GM21723 (cell line): ENCODE measurements around the gene HACD3.
"Not testable (repeated sequence)": the region's sequence is repeated elsewhere in the genome, so short reads cannot be mapped to it uniquely, and the experiment has no call there.

Source experiments
- ATAC-seq: cut with Tn5 transposase; IDR thresholded peaks from one replicate; pipeline ENCODE4 v1.9.1; 2021; ENCODE audit warnings: mild to moderate bottlenecking, moderate library complexity; ENCODE audit not compliant: unreplicated experiment

The HACD3 gene

DNA sequence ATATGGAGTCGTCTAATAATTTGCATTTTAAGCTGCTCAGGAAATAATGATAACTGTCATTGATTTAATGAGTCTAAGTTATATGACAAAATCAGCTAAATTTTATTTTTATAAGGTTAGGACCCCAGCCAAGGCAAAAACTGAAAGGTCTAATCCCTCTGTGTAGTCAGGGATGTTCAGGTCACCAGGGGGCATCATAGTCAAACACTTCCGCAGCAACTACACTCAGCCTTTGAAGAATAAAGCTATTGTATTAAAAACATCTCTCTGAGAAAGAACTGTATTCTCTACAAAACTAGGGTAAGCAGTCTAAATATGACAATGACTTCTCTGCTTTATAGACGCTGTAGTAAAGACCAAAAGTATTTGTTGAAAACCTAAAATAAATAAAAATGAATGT lies 65.7 kb downstream of the HACD3 start:
- ATAC-seq: no peak

DNA sequence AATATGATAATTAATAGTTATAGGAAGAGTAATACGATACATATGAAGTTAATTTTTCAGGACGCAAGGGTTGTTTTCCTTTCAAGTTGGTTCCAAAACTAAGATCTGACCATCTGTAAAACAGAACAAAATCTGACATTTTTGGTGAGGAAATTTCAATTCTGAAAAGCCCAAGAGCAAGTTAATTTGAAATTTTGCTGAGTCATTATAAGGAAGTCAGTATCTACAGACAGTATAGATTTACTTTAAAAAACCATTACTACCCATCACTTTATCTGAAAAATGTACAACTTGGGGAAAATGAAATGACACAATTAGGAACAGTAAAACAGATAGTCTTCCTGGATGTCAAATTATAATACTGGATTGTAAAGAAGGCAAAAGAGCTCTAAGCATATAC lies 68.2 kb downstream of the HACD3 start:
- ATAC-seq: no peak

DNA sequence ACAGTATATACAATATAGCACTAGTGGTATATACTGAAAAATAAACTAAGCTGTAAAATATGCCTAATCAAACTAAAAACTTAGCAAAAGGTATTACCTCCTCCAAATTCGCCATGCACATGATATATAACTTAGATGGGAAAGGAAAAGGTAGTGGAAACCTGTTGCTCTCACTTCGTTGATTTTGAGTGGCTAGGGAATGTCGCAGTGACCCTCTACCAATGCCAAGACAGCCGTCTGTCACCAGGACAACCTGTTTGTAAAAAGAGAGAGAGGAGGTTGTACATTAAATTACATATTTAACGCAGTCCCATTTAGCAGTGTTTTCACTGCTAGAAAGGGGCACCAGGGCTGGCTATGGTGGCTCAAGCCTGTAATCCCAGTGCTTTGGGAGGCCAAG lies 69.4 kb downstream of the HACD3 start:
- no peak for ATAC-seq

DNA sequence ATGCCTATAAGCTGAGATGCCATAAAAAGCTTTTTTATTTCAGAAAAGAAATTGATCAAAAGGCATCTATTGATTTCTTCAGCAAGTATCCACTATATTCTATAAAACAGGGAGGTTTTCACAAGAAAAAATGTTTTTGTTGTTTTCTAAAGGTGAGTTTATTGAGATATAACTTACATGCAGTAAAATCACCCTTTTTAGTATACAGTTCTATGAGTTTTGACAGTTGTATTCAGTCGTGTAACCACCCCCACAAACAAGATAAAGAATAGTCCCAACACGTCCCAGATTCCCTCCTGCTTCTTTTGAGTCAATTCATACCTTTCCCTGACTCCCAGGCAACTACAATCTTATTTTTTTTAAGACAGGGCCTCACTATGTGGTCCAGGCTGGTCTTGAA lies 72.9 kb downstream of the HACD3 start:
- ATAC-seq: no peak

DNA sequence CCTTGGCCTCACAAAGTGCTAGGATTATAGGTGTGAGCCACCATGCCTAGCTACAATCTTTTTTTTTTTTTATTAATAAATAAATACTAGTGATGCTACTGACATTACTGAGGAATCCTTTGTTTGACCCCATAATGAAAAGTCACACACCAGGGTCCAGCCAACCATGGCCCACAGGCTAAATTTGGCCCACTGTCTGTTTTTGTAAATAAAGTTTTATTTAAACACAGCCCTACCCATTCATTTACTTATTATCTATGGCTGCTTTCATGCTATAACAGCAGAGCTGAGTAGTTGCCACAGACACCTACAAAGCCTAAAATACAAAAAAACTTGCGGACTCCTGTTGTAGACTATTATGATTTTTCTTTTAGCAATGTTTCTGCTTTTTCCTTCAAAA lies 73.3 kb downstream of the HACD3 start:
- ATAC-seq: no peak

- ATAC-seq: peak; percentile 92
Observed at GRCh38 chr15:65610871-65611718, 80.8 kb downstream of the HACD3 start, which contains the start of gene INTS14. Gene INTS14, minus strand, starts transcription at chr15:65611131. Its CDS starts 3,751 bp downstream, at chr15:65607380.

GRCh38 chr15:65611888-65612615 lies 81.8 kb downstream of the HACD3 start:
- no peak for ATAC-seq

DNA sequence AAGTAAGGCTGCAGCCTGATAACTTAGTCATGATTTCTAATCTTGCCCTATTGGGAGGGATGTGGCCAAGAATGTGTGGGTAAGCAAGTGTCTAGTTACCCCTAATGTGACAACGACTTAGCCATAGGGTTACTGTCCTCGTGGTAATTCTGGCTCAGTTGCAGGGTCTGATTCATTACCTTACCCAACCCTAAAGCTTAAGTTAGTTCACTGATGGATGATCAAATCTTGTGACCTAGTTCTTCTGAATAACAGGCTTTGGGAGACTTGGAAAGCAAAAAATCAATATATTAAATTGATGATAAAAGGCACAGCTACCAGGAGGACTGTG lies 82.3 kb downstream of the HACD3 start:
- ATAC-seq: no peak

- ATAC-seq: no peak
Observed at GRCh38 chr15:65612949-65613744, 82.9 kb downstream of the HACD3 start.

DNA sequence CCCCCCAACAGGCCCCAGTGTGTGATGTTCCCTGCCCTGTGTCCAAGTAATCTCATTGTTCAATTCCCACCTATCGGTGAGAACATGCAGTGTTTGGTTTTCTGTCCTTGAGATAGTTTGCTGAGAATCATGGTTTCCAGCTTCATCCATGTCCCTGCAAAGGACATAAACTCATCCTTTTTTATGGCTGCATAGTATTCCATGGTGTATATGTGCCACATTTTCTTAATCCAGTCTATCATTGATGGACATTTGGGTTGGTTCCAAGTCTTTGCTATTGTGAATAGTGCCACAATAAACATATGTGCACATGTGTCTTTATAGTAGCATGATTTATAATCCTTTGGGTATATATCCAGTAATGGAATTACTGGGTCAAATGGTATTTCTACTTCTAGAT lies 85.6 kb downstream of the HACD3 start:
- not testable (repeated sequence) for ATAC-seq

DNA sequence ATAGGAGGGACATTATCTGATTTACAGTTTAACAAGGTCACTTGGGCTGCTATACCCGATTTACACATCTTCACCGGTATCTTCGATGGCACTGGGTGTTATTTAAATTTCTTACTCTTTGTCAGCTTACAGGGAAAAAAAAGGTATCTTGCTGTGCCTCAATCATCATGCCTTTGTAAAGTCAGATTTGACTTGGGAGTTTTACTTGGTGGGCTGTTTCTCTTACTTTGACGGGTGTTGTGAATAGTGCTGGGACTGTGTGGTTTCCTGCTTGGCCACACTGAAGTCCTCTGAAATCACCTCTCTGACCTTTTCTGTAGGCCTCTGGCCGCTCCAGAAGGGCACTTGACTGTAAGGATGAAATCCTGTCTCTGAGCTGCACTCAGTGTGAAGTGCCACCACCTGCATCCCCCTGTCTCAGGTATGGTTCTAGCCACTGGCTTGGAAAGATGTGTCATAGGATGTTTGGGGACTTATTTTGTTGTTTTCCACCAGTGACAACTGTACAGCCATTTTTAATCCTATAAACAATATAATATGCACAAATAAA lies 88.4 kb downstream of the HACD3 start:
- no peak for ATAC-seq

DNA sequence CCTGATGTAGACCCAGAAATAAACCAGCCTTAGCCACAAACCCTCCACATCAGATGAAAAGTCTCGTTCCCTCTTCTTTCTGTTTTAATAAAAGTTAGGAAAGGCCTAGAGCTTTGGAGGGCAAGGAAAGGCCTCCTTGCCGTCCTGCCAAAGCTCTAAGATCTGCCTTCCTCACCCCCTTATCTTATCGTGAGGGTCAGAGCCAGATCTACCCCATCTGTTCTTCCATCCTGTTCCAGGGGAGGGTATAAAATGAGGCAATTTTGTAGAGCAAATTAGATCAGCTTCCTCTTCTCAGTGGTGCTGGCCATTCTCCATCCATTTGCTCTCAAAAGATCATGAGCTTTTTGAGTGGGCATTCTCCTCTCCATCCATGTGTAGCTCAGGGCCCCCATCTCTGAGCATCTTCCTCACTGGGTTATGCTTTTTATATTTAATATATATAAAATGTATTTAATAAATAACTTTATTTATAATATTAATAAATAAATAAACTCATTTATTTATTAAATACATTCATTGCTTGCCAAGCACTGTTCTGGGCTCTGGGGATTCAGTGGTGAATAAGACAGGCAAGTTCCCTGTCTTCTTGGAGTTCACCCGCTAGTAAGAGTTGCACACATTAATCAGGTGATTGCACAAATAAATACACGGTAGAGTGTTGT lies 89.5 kb downstream of the HACD3 start:
- ATAC-seq: no peak

DNA sequence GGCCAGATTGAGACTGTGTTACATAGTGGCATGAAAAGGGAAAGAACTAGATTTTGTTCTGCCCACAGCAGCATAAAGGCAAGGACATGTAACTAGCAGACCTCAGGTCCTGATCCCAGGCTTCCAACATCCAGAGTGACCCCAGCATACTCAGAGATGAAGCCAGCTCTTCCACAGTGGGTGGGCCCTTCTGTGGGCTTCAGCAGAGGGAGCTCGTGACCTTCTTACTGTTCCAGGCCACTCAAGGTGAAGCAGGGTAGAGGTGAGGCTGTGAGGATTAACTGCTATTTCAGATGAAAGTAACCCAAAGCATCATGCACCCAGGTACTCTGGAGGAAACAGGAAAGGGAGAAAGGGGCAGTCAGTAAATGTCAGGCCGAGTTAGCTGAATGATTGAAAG lies 90.6 kb downstream of the HACD3 start:
- ATAC-seq: no peak

- ATAC-seq: no peak
Observed at GRCh38 chr15:65621638-65622037, 91.4 kb downstream of the HACD3 start, which contains the start of gene SLC24A1. Gene SLC24A1, plus strand, starts transcription at chr15:65621938. Its CDS starts 2,143 bp downstream, at chr15:65624081.

GRCh38 chr15:65623103-65623502 lies 92.8 kb downstream of the HACD3 start:
- ATAC-seq: no peak

DNA sequence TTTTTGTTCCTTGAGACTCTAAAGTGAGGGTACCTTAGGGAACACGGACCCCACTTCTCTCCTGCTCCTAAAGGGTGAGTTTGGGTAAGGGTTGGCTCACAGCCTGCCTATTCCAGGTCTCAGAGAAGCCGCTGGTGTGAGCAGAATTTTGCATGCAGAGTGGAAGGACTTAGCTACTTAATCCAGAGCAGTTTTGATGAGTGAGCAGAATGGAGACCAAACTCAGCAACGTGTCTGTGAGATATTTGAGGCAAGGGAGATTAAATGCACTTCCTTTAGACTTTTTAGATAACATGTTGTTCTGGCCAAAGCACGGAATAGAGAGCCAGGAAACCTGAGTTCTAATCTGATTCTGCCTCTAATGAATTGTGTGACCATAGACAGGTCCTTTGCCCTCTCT lies 96.6 kb downstream of the HACD3 start:
- no peak for ATAC-seq
